CD4-positive, CD25-positive, alpha-beta regulatory T cell (primary cell): Measurements from ENCODE around the gene FLNB. TPM values are rescaled to one million over a fixed set of nuclear protein-coding genes. Genes with fewer than 3 reads are reported as not detected.
A peak's percentile ranks its signal among the peaks of the same experiment; 100 is the strongest.

Source experiments
- ATAC-seq, 2 donors: fragments of 150-1000 bp; cut with Tn5 transposase; one replicate each; pipeline ENCODE4 v1.10.0; 2021; ENCODE audit warnings: low read depth in 2 of 2, moderate number of reproducible peaks in 2 of 2, moderate library complexity in 1 of 2
- DNase-seq, 3 donors: peaks; one replicate each; pipeline versions ENCODE4 v3.0.0 to v3.0.0-alpha.2; 2012 to 2022; ENCODE audit warnings: mixed read lengths in 1 of 3
- H3K27ac ChIP-seq: one replicate; pipeline ENCODE4 v1.7.0; 2013; ENCODE audit warnings: mild to moderate bottlenecking, low read length; ENCODE audit not compliant: insufficient read depth, poor library complexity, severe bottlenecking
- H3K27me3 ChIP-seq: one replicate; pipeline ENCODE4 v1.7.0; 2013; ENCODE audit warnings: low read length; ENCODE audit not compliant: control insufficient read depth, insufficient read depth
- H3K36me3 ChIP-seq: one replicate; pipeline ENCODE4 v1.7.0; 2013; ENCODE audit warnings: mild to moderate bottlenecking, low read length, moderate library complexity; ENCODE audit not compliant: control insufficient read depth, insufficient read depth
- H3K4me1 ChIP-seq: 2 replicates; pipeline ENCODE4 v1.7.0; 2013; ENCODE audit warnings: mild to moderate bottlenecking, low read length; ENCODE audit not compliant: insufficient read depth, control insufficient read depth, poor library complexity, severe bottlenecking
- H3K4me3 ChIP-seq: one replicate; pipeline ENCODE4 v1.7.0; 2013; ENCODE audit warnings: low read depth, mild to moderate bottlenecking, low read length, moderate library complexity
- H3K9me3 ChIP-seq, 2 experiments: 1 replicate in 1 of 2; 2 replicates in 1 of 2; pipeline ENCODE4 v1.7.0; 2013; ENCODE audit warnings: low read length in 2 of 2, mild to moderate bottlenecking in 1 of 2, moderate library complexity in 1 of 2; ENCODE audit not compliant: control insufficient read depth in 2 of 2
- H3K27ac Mint-ChIP-seq, 3 donors: one replicate each; pipeline ENCODE4 v1.8.0; 2020 to 2022; ENCODE audit warnings: mild to moderate bottlenecking in 3 of 3, mixed read lengths in 3 of 3, moderate library complexity in 2 of 3
- H3K27me3 Mint-ChIP-seq: one replicate; pipeline ENCODE4 v1.8.0; 2022; ENCODE audit warnings: mild to moderate bottlenecking, mixed read lengths
- H3K36me3 Mint-ChIP-seq: one replicate; pipeline ENCODE4 v1.8.0; 2020; ENCODE audit warnings: mixed read lengths
- H3K4me1 Mint-ChIP-seq, 4 donors: one replicate each; pipeline ENCODE4 v1.8.0; 2020 to 2022; ENCODE audit warnings: mixed read lengths in 4 of 4, mild to moderate bottlenecking in 1 of 4
- H3K4me3 Mint-ChIP-seq, 4 donors: one replicate each; pipeline ENCODE4 v1.8.0; 2020 to 2022; ENCODE audit warnings: mild to moderate bottlenecking in 4 of 4, mixed read lengths in 4 of 4, moderate library complexity in 3 of 4
- H3K9me3 Mint-ChIP-seq, 7 donors: one replicate each; pipeline ENCODE4 v1.8.0; 2020 to 2022; ENCODE audit warnings: mixed read lengths in 7 of 7, mild to moderate bottlenecking in 3 of 7, moderate library complexity in 2 of 7
- polyA plus RNA-seq, 4 donors: library from polyadenylated mRNA; unstranded; fragments of 300-500 nt; fragmentation: Illumina TruSeq; gene quantifications; one replicate each; pipeline ENCODE4 v1.2.3, GENCODE V29; 2021
- total RNA-seq: library from RNA; stranded (reverse); gene quantifications from one replicate; pipeline ENCODE4 v1.2.3, GENCODE V29; 2022

FLNB gene
- total and polyA plus RNA-seq, 5 donors from 2014 or later, result 8.9 to 40.8 (median 14.5) TPM

DNA sequence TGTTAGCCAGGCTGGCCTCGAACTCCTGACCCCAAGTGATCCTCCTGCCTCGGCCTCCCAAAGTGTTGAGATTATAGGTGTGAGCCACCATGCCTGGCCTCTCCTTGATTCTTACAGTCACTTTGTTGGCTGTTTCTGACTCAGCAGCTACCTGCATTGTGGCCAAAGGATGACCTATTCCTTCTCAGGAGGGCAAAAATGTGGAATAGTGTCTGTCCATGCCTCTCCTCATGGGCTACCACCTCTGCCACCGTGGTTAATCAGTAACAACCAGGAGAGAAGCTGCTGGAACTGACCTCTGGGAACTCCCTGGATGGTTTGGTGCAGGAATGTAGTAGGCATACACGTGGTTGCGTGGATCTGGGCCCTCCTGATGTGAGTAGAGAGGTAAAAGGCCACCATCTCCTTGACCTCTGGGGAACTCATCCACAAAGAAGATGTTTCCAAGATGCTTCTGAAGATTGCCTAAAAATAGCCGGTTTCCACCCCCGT lies 63.3 kb downstream of the FLNB start:
- peaks cover 13 to 47% (median 36%) of the 10 kb centered on the region in 4 donors for H3K4me1 Mint-ChIP-seq
- H3K36me3 ChIP-seq, result no peaks in the 10 kb centered on the region
- H3K27ac ChIP-seq, result no peak overlapping the region
- H3K4me1 ChIP-seq, result peaks cover 22% of the 10 kb centered on the region
- H3K9me3 ChIP-seq, result no peaks in the 10 kb centered on the region
- H3K36me3 Mint-ChIP-seq, result peaks cover 14% of the 10 kb centered on the region
- DNase-seq, result no peak
- H3K9me3 Mint-ChIP-seq, result peaks cover 0 to 2% (median 0%) of the 10 kb centered on the region in 7 donors
- H3K27me3 Mint-ChIP-seq, result no peaks in the 10 kb centered on the region
- no peaks in the 10 kb centered on the region for H3K27me3 ChIP-seq
- H3K27ac Mint-ChIP-seq, result no peak overlapping the region
- no peak overlapping the region for H3K4me3 Mint-ChIP-seq
- no peak overlapping the region for H3K4me3 ChIP-seq
- no peak for ATAC-seq

- peak overlapping the region in 1 of 3 donors; percentile 56 for H3K27ac Mint-ChIP-seq
- H3K27ac ChIP-seq, result no peak overlapping the region
- H3K9me3 Mint-ChIP-seq, result peaks cover 0 to 2% (median 0%) of the 10 kb centered on the region in 7 donors
- no peak overlapping the region for H3K4me3 ChIP-seq
- ATAC-seq (no peak), DNase-seq (no peak)
- H3K36me3 Mint-ChIP-seq, result peaks cover 15% of the 10 kb centered on the region
- H3K9me3 ChIP-seq, result no peaks in the 10 kb centered on the region
- H3K4me3 Mint-ChIP-seq, result no peak overlapping the region
- no peaks in the 10 kb centered on the region for H3K27me3 Mint-ChIP-seq
- H3K4me1 Mint-ChIP-seq, result peaks cover 13 to 47% (median 33%) of the 10 kb centered on the region in 4 donors
- H3K36me3 ChIP-seq, result peaks cover 4% of the 10 kb centered on the region
- no peaks in the 10 kb centered on the region for H3K27me3 ChIP-seq
- peaks cover 22% of the 10 kb centered on the region for H3K4me1 ChIP-seq
These were observed 64.0 kb downstream of the FLNB start for GRCh38 chr3:58072052-58072762.

- ATAC-seq (no peak), DNase-seq (no peak)
- Histone ChIP-seq H3K4me1 (peaks cover 22% of the 10 kb centered on the region), H3K27me3 (no peaks in the 10 kb centered on the region), H3K36me3 (peaks cover 8% of the 10 kb centered on the region), H3K27ac (no peak overlapping the region), H3K9me3 (no peaks in the 10 kb centered on the region), H3K4me3 (no peak overlapping the region)
- H3K4me1 Mint-ChIP-seq, result peaks cover 13 to 49% (median 32%) of the 10 kb centered on the region in 4 donors
- H3K4me3 Mint-ChIP-seq, result no peak overlapping the region
- H3K9me3 Mint-ChIP-seq, result peaks cover 0 to 2% (median 0%) of the 10 kb centered on the region in 7 donors
- H3K27ac Mint-ChIP-seq, result peak overlapping the region in 1 of 3 donors; percentile 56
- H3K27me3 Mint-ChIP-seq, result no peaks in the 10 kb centered on the region
- H3K36me3 Mint-ChIP-seq, result peaks cover 20% of the 10 kb centered on the region
These were observed 64.5 kb downstream of the FLNB start for GRCh38 chr3:58072763-58073130.

DNA sequence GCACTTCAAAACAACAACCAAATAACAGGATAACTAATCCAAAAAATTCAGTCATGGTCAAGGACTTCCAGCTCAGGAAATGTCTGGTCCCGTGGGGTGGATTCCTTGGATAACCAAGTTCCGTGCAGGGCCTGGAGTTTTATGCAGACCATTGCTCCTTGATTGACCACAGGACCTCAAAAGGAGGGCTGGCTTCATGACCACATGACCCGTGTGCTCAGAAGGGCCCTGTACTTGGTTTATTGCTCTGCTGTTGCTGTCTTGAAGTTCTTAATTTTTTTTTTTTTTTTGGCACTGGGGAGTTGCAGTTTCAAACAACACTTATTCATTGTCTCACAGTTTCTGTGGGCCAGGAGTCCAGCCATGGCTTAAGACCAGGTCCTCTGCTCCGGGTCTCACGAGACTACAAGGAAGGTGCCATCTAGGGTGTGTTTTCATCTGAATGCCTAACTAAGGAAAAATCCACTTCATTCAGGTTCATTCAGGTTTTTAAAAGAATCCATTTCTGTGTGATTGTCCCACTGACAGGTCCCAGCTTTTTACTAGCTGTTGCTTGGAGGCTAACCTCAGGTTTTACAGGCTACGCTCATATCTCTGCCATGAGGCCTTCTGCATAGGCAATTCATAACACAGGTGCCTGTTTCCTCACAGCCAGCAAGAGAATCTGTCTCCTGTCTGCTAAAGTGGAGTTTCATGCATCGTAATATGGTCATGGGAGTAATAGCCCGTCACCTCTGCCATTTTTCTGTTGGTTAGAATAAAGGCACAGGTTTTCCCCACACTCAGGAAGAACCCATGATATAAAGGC lies 65.3 kb downstream of the FLNB start:
- Mint-ChIP-seq H3K27ac (peak overlapping the region in 1 of 3 donors; percentile 59), H3K9me3 (peaks cover 0 to 2% (median 0%) of the 10 kb centered on the region in 7 donors), H3K4me3 (peak overlapping the region in 1 of 4 donors; percentile 50), H3K27me3 (no peaks in the 10 kb centered on the region), H3K36me3 (peaks cover 27% of the 10 kb centered on the region), H3K4me1 (peaks cover 13 to 48% (median 30%) of the 10 kb centered on the region in 4 donors)
- no peak overlapping the region for H3K27ac ChIP-seq
- H3K27me3 ChIP-seq, result no peaks in the 10 kb centered on the region
- ATAC-seq (no peak), DNase-seq (no peak)
- H3K4me3 ChIP-seq, result no peak overlapping the region
- H3K9me3 ChIP-seq, result no peaks in the 10 kb centered on the region
- peaks cover 12% of the 10 kb centered on the region for H3K36me3 ChIP-seq
- peaks cover 22% of the 10 kb centered on the region for H3K4me1 ChIP-seq

DNA sequence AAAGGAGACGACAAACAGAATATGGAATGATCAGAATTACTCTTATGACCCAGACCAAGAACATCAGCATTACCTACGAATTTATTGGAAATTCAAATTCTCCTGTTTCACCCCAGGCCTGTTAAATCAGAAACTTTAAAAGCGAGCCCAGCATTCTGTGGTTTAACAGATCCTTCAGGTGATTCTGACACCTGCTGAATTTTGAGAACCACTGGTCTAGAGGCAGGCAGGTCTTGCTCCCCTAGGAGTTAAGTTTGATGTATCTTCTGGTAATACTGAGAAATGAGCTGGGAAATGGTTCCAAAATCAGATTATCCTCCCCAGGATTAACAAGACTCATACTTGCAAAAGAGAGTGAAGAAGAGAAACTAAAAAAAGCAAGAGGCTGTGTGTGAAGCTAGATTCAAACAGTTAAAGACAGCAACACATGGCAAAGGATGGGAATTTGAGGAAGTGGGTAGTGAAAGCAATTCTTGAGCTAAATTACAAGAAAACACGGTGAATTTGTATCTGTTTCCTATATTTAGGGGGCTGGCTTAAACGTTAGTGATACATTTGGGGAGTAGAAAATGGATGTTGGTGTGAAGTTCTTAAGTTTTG lies 66.0 kb downstream of the FLNB start:
- peak overlapping the region in 2 of 3 donors; percentile 16 to 59 for H3K27ac Mint-ChIP-seq
- ATAC-seq, result no peak
- peaks cover 2% of the 10 kb centered on the region for H3K27me3 Mint-ChIP-seq
- no peak overlapping the region for H3K27ac ChIP-seq
- H3K4me3 Mint-ChIP-seq, result peak overlapping the region in 3 of 4 donors; percentile 0 to 39 (median 2)
- H3K4me1 Mint-ChIP-seq, result peaks cover 13 to 45% (median 28%) of the 10 kb centered on the region in 4 donors
- peaks cover 16% of the 10 kb centered on the region for H3K36me3 ChIP-seq
- H3K27me3 ChIP-seq, result no peaks in the 10 kb centered on the region
- DNase-seq, result no peak
- peak overlapping the region; percentile 34 for H3K4me3 ChIP-seq
- H3K9me3 ChIP-seq, result no peaks in the 10 kb centered on the region
- H3K36me3 Mint-ChIP-seq, result peaks cover 31% of the 10 kb centered on the region
- H3K4me1 ChIP-seq, result peaks cover 22% of the 10 kb centered on the region
- peaks cover 0 to 2% (median 0%) of the 10 kb centered on the region in 7 donors for H3K9me3 Mint-ChIP-seq

DNA sequence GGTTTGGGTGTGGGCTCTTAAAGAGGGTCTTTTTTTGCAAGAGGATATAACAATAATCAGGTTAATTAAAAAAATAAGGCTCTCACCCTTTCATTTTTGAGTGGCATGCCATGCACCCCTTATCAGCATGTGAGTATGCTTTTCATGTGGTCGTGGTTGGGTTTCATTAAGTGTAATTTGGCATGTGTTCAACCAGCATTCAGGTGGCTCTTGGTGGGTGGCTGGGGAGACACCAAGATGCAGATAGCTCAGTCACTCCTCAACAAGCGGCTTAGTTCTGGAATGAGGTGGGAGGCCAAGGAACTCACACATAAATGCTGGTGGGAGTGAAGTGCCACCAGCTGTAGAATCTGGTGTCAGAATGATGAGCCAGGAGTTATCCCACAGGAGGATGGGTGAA lies 66.8 kb downstream of the FLNB start:
- no peak overlapping the region for H3K4me3 ChIP-seq
- ATAC-seq (peak; percentile 39 to 50), DNase-seq (peak in 2 of 3 donors; percentile 47 to 67)
- no peak overlapping the region for H3K27ac ChIP-seq
- peaks cover 39% of the 10 kb centered on the region for H3K36me3 Mint-ChIP-seq
- peak overlapping the region in 2 of 3 donors; percentile 55 to 86 for H3K27ac Mint-ChIP-seq
- H3K27me3 Mint-ChIP-seq, result peaks cover 4% of the 10 kb centered on the region
- H3K4me1 ChIP-seq, result peaks cover 22% of the 10 kb centered on the region
- no peaks in the 10 kb centered on the region for H3K27me3 ChIP-seq
- peaks cover 0 to 2% (median 0%) of the 10 kb centered on the region in 7 donors for H3K9me3 Mint-ChIP-seq
- peaks cover 22% of the 10 kb centered on the region for H3K36me3 ChIP-seq
- H3K4me1 Mint-ChIP-seq, result peaks cover 13 to 45% (median 28%) of the 10 kb centered on the region in 4 donors
- H3K9me3 ChIP-seq, result no peaks in the 10 kb centered on the region
- H3K4me3 Mint-ChIP-seq, result peak overlapping the region in 1 of 4 donors; percentile 64

DNA sequence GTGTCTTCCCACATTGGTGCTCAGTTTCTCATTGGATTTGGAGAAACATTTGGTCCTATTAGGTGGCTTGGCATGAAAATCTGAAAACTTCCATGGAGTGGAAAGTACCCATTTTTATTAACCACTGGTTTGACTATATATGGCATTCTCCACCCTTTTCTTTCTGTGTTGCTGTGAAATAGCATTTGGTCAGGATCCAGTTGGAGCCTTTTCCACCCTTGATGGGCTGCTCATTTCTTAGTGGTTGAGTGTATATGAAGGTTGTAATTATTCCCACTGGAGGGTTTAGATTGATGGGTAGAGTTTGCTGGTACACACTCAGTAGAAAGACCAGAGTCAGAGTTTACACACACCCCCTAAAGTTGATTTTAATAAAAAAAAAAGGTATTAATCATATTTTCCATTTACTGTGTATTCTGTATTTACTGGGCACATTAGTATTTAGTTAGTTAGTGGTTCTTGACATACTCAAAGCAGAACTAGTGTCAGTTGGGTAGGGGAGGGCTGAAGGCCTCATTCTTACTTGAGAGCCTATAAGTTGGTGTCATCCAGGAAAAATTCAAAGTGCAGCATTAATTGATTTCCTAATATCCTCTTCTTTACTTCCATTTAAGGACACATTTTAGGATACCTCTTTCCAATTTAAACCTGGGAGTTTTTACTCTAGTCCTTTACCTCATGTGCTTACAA lies 69.5 kb downstream of the FLNB start:
- peaks cover 0 to 3% (median 0%) of the 10 kb centered on the region in 7 donors for H3K9me3 Mint-ChIP-seq
- no peak overlapping the region for H3K27ac ChIP-seq

More for the DNA sequence above, 69.5 kb downstream of the FLNB start:
- H3K4me3 ChIP-seq, result no peak overlapping the region
- DNase-seq (no peak), ATAC-seq (no peak)
- Mint-ChIP-seq H3K27me3 (peaks cover 4% of the 10 kb centered on the region), H3K4me3 (no peak overlapping the region), H3K4me1 (peaks cover 17 to 53% (median 40%) of the 10 kb centered on the region in 4 donors), H3K27ac (peak overlapping the region in 1 of 3 donors; percentile 91), H3K36me3 (peaks cover 48% of the 10 kb centered on the region)
- H3K4me1 ChIP-seq, result peaks cover 31% of the 10 kb centered on the region
- no peaks in the 10 kb centered on the region for H3K27me3 ChIP-seq
- H3K9me3 ChIP-seq, result no peaks in the 10 kb centered on the region
- H3K36me3 ChIP-seq, result peaks cover 26% of the 10 kb centered on the region
